ENCODE data around the gene GZMM. TPM values are rescaled to one million over a fixed set of nuclear protein-coding genes. Genes with fewer than 3 reads are reported as not detected.

GZMM gene
- not detected for polyA plus RNA-seq (2013, experiment 1 of 2)
- polyA plus RNA-seq (2013, experiment 2 of 2): not detected

DNA sequence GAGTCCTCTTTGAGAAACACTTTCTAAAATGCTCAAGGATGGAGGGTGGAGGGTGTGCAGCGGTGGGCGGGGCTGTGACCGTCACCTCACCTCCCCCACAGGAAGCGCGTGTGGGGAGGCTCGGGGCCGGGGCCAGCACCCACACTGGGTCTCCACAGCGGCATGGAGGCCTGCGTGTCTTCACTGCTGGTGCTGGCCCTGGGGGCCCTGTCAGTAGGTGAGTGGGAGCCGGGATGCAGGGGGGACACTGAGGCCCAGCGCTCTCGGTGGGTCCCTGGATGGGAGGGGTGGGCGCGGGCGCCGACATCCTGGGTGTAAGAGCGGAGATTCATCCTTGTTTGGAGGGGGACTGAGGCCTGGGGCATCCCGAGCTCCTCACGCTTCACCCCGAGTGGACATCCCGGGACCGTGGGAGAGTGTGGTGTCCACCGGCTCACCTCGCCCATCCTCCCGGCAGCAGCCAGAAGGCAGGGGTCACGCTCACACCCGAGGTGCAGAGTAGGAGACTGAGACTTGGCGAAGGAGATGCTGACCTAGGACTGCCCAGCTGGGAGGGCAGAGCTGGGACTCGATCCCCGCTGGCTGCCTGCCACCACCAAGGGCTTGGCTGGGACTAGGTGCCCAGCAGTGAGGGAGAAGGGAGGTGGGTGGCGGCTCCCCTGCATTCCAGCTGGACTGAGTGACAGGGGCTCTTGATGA is at the start of gene GZMM:
Gene GZMM, plus strand, starts transcription at position 144 of the 699 bp plus-strand sequence. Its CDS starts 19 bp downstream, at position 163.
- no peak within 1 kb of the TSS for H3K27ac ChIP-seq (ENCODE audit: low read depth, low read length, severe bottlenecking)
- H3K9me3 ChIP-seq (ENCODE audit: control insufficient read depth, low read length): no peaks in the 10 kb centered on the region

DNA sequence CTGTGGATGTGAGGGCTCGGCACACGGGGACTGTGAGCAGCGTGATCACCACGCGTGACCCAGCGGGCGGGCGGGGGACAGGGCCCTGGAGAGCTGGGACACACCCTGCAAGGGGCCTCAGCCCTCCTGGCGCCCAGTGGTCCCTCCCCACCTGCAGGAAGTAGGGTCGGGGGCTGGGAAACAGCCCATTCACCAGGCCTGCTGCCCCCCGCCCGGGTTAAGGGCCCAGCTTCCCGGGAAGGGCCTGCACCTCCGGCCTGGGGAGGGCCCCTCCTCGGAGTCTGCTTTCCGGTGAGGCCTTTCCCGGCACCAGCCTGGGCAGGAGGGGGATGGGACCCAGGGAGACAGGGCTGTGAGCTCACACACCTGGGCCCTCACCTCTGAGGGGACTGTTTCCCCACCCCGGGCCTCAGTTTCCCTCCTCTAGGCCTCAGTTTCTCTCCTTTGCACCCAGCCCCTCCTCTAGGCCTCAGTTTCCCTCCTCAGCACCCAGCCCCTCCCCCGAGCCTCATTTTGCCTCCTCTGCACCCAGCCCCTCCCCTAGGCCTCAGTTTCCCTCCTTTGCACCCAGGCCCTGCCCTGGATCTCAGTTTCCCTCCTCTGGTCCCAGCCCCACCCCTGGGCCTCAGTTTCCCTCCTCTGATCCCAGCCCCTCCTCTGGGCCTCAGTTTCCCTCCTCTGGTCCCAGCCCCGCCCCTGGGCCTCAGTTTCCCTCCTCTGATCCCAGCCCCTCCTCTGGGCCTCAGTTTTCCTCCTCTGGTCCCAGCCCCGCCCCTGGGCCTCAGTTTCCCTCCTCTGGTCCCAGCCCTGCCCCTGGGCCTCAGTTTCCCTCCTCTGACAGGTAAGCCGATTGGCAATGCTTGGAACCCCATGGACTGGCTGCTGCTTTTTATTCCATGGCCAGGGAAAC is 49.4 kb upstream of the GZMM start:
- H3K4me1 ChIP-seq (ENCODE audit: control insufficient read depth, insufficient read depth, low read length, poor library complexity, severe bottlenecking): peaks cover 3% of the 10 kb centered on the region
- no peak overlapping the region for H3K27ac ChIP-seq (ENCODE audit: low read depth, low read length, severe bottlenecking)
- 77 to 82% methylated on average over 17 to 20 of the region's 22 CpGs for WGBS, 2 experiments (ENCODE audit: insufficient coverage in 2 of 2)
- no peaks in the 10 kb centered on the region for H3K9me3 ChIP-seq (ENCODE audit: control insufficient read depth, low read length)
- H3K4me3 ChIP-seq (ENCODE audit: extremely low read depth, insufficient read depth, low read length, poor library complexity, severe bottlenecking): no peak overlapping the region
- no peaks in the 10 kb centered on the region for H3K36me3 ChIP-seq (ENCODE audit: control insufficient read depth, insufficient read depth, low read length)

More for the DNA sequence above, at the start of gene GZMM:
- Histone ChIP-seq H3K4me3 (ENCODE audit: extremely low read depth, insufficient read depth, low read length, poor library complexity, severe bottlenecking) (no peak within 1 kb of the TSS), H3K36me3 (ENCODE audit: control insufficient read depth, insufficient read depth, low read length) (peaks cover 30% of the 10 kb centered on the region), H3K4me1 (ENCODE audit: control insufficient read depth, insufficient read depth, low read length, poor library complexity, severe bottlenecking) (no peaks in the 10 kb centered on the region)
- 84 to 89% methylated on average over 29 to 30 of the region's 31 CpGs for WGBS, 2 experiments (ENCODE audit: insufficient coverage in 2 of 2)

DNA sequence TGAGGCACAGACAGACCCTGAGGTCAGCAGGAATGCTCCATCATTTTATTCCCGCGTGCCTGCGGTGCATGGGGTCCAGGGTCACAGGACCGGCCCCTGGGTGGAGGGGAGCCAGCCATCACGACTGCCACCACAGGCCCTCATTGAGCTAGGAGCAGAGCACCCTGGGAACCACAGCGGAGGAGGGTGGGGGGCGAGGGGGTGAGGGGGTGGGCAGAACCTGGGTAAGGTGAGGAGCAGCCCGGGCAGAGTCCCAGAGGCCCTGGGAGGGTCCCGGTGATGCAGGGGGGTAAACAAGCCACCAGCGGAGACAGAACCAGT is 48.8 kb upstream of the GZMM start:
- 81 to 87% methylated on average over 7 to 9 of the region's 10 CpGs for WGBS, 2 experiments (ENCODE audit: insufficient coverage in 2 of 2)
- Histone ChIP-seq H3K4me1 (ENCODE audit: control insufficient read depth, insufficient read depth, low read length, poor library complexity, severe bottlenecking) (peaks cover 2% of the 10 kb centered on the region), H3K4me3 (ENCODE audit: extremely low read depth, insufficient read depth, low read length, poor library complexity, severe bottlenecking) (no peak overlapping the region), H3K27ac (ENCODE audit: low read depth, low read length, severe bottlenecking) (no peak overlapping the region), H3K36me3 (ENCODE audit: control insufficient read depth, insufficient read depth, low read length) (no peaks in the 10 kb centered on the region), H3K9me3 (ENCODE audit: control insufficient read depth, low read length) (no peaks in the 10 kb centered on the region)

DNA sequence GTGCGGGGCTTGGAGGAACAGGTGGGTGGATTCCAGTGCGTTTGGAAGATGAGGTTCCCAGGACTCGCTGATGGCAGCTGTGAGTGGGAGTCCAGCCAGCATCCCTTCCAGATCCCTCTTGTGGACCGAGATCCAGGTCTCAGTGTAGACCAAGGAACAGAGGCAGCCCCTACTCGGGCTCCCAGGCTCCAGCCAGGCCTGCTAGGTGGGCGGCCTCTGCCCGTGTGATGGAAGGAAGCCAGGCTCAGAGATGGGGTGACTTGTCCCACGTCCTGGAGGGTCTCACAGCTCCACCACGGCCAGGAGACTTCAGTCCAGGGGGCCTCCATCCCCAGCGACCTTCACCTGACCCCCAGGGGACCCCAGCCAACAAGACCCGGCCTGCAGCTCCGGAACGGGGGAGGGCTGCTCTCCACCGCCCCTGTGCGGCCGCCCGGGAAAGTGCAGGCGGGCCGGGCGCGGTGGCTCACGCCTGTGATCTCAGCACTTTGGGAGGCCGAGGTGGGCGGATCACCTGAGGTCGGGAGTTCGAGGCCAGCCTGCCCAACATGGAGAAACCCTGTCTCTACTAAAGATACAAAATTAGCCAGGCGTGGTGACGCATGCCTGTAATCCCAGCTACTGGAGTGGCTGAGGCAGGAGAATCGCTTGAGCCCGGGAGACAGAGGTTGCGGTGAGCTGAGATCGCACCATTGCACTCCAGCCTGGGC is 48.3 kb upstream of the GZMM start:
- WGBS, 2 experiments (ENCODE audit: insufficient coverage in 2 of 2): 42 to 44% methylated on average over 25 to 32 of the region's 32 CpGs
- H3K4me3 ChIP-seq (ENCODE audit: extremely low read depth, insufficient read depth, low read length, poor library complexity, severe bottlenecking): no peak overlapping the region
- no peaks in the 10 kb centered on the region for H3K9me3 ChIP-seq (ENCODE audit: control insufficient read depth, low read length)
- H3K27ac ChIP-seq (ENCODE audit: low read depth, low read length, severe bottlenecking): no peak overlapping the region
- no peaks in the 10 kb centered on the region for H3K4me1 ChIP-seq (ENCODE audit: control insufficient read depth, insufficient read depth, low read length, poor library complexity, severe bottlenecking)
- H3K36me3 ChIP-seq (ENCODE audit: control insufficient read depth, insufficient read depth, low read length): no peaks in the 10 kb centered on the region

DNA sequence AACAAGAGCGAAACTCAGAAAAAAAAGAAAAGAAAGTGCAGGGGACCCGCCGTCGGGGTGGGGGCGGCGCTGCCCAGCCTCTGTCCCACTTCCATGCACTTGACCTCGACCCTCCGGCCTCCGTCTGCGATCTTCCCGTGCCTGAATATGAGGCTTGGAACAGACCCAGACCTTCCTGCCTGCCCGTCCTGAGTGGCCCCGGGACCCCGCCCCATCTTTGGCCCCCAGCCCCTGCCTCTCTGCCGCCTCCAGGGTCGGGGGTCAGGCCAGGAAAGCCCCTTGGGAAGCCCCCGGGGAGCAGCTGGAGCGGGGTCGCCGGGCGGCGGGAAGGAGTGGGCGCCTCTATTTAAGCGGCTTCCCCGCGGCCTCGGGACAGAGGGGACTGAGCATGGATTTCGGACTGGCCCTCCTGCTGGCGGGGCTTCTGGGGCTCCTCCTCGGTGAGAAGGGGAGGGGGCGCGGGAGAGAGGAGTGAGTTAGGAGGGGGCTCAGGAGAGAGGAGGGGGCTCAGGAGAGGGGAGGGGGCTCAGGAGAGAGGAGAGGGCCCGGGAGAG is 47.7 kb upstream of the GZMM start, which contains the start of gene MADCAM1:
Gene MADCAM1, plus strand, starts transcription at position 375 of the 554 bp plus-strand sequence. Its CDS starts 14 bp downstream, at position 389.
- Histone ChIP-seq H3K27ac (ENCODE audit: low read depth, low read length, severe bottlenecking) (no peak within 1 kb of the TSS), H3K9me3 (ENCODE audit: control insufficient read depth, low read length) (no peaks in the 10 kb centered on the region), H3K36me3 (ENCODE audit: control insufficient read depth, insufficient read depth, low read length) (no peaks in the 10 kb centered on the region), H3K4me3 (ENCODE audit: extremely low read depth, insufficient read depth, low read length, poor library complexity, severe bottlenecking) (no peak within 1 kb of the TSS), H3K4me1 (ENCODE audit: control insufficient read depth, insufficient read depth, low read length, poor library complexity, severe bottlenecking) (no peaks in the 10 kb centered on the region)
- 55% methylated on average over 16 to 27 of the region's 33 CpGs for WGBS, 2 experiments (ENCODE audit: insufficient coverage in 2 of 2)

DNA sequence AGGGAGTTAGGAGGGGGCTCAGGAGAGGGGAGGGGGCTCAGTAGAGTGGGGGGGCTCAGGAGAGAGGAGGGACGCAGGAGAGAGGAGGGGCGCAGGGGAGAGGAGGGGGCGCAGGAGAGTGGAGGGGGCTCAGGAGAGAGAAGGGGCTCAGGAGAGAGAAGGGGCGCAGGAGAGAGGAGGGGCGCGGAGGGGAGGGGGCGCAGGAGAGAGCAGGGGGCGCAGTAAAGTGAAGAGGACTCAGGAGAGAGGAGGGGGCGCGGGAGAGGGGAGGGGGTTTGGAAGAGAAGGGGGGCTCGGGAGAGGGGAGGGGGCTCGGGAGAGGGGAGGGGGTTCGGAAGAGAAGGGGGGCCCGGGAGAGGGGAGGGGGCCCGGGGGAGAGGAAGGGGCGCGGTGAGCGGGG is 46.9 kb upstream of the GZMM start:
- no peaks in the 10 kb centered on the region for H3K9me3 ChIP-seq (ENCODE audit: control insufficient read depth, low read length)
- no peak overlapping the region for H3K27ac ChIP-seq (ENCODE audit: low read depth, low read length, severe bottlenecking)
- 6 to 44% methylated on average over 2 to 3 of the region's 18 CpGs for WGBS, 2 experiments (ENCODE audit: insufficient coverage in 2 of 2)
- no peaks in the 10 kb centered on the region for H3K4me1 ChIP-seq (ENCODE audit: control insufficient read depth, insufficient read depth, low read length, poor library complexity, severe bottlenecking)
- H3K4me3 ChIP-seq (ENCODE audit: extremely low read depth, insufficient read depth, low read length, poor library complexity, severe bottlenecking): no peak overlapping the region
- no peaks in the 10 kb centered on the region for H3K36me3 ChIP-seq (ENCODE audit: control insufficient read depth, insufficient read depth, low read length)

DNA sequence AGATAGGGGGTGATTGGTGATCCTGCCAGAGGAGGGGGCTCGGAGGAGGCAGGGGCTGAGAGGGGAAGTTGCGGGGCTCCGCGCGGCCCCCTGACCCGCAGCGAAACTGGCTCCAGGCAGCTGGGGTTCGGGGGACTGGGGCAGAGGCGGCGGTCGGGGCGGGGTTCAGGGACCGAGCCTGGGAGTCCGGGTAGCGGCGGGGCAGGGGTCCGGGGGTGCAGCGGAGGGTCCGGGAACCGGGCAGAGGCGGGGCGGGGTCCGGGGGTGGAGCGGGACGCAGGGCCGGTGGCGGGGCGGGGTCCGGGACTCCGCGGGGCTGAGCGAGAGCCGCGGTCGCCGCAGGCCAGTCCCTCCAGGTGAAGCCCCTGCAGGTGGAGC is 46.4 kb upstream of the GZMM start:
- H3K36me3 ChIP-seq (ENCODE audit: control insufficient read depth, insufficient read depth, low read length): no peaks in the 10 kb centered on the region
- no peaks in the 10 kb centered on the region for H3K9me3 ChIP-seq (ENCODE audit: control insufficient read depth, low read length)
- WGBS, 2 experiments (ENCODE audit: insufficient coverage in 2 of 2): 0 to 5% methylated on average over 24 to 35 of the region's 36 CpGs
- no peaks in the 10 kb centered on the region for H3K4me1 ChIP-seq (ENCODE audit: control insufficient read depth, insufficient read depth, low read length, poor library complexity, severe bottlenecking)
- no peak overlapping the region for H3K27ac ChIP-seq (ENCODE audit: low read depth, low read length, severe bottlenecking)
- no peak overlapping the region for H3K4me3 ChIP-seq (ENCODE audit: extremely low read depth, insufficient read depth, low read length, poor library complexity, severe bottlenecking)

DNA sequence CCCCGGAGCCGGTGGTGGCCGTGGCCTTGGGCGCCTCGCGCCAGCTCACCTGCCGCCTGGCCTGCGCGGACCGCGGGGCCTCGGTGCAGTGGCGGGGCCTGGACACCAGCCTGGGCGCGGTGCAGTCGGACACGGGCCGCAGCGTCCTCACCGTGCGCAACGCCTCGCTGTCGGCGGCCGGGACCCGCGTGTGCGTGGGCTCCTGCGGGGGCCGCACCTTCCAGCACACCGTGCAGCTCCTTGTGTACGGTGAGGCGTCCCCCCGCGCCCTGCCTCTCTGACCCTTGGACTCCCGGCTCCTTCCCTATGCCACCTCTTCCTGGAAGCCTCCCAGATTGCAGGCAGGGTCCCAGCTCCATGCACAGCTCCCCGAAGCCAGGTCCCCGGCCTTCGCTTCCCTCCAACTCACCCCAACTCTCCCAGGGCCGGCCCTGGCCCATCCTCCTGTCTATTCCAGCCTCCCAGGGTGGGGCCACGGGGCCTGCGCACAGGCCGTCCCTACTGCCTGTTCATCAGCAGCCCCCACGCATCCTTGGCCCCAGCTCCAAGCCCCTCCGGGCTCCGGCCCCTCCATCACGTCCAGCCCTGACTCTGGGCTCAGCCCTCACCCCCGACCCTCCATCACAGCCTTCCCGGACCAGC is 45.9 kb upstream of the GZMM start:
- 13 to 17% methylated on average over 22 to 38 of the region's 50 CpGs for WGBS, 2 experiments (ENCODE audit: insufficient coverage in 2 of 2)
- no peaks in the 10 kb centered on the region for H3K9me3 ChIP-seq (ENCODE audit: control insufficient read depth, low read length)
- no peaks in the 10 kb centered on the region for H3K36me3 ChIP-seq (ENCODE audit: control insufficient read depth, insufficient read depth, low read length)
- no peaks in the 10 kb centered on the region for H3K4me1 ChIP-seq (ENCODE audit: control insufficient read depth, insufficient read depth, low read length, poor library complexity, severe bottlenecking)
- H3K27ac ChIP-seq (ENCODE audit: low read depth, low read length, severe bottlenecking): no peak overlapping the region
- no peak overlapping the region for H3K4me3 ChIP-seq (ENCODE audit: extremely low read depth, insufficient read depth, low read length, poor library complexity, severe bottlenecking)

DNA sequence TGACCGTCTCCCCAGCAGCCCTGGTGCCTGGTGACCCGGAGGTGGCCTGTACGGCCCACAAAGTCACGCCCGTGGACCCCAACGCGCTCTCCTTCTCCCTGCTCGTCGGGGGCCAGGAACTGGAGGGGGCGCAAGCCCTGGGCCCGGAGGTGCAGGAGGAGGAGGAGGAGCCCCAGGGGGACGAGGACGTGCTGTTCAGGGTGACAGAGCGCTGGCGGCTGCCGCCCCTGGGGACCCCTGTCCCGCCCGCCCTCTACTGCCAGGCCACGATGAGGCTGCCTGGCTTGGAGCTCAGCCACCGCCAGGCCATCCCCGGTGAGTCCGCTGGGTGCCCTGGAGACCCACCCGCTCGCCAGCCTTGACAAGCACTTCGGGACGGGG is 45.4 kb upstream of the GZMM start:
- no peaks in the 10 kb centered on the region for H3K9me3 ChIP-seq (ENCODE audit: control insufficient read depth, low read length)
- 50 to 58% methylated on average over 11 to 21 of the region's 26 CpGs for WGBS, 2 experiments (ENCODE audit: insufficient coverage in 2 of 2)
- H3K4me1 ChIP-seq (ENCODE audit: control insufficient read depth, insufficient read depth, low read length, poor library complexity, severe bottlenecking): no peaks in the 10 kb centered on the region
- no peaks in the 10 kb centered on the region for H3K36me3 ChIP-seq (ENCODE audit: control insufficient read depth, insufficient read depth, low read length)
- no peak overlapping the region for H3K4me3 ChIP-seq (ENCODE audit: extremely low read depth, insufficient read depth, low read length, poor library complexity, severe bottlenecking)
- H3K27ac ChIP-seq (ENCODE audit: low read depth, low read length, severe bottlenecking): no peak overlapping the region

Data from mesodermal cell (in vitro differentiated cells).